ENCODE data around the gene ADAMTS17. TPM values are rescaled to one million over a fixed set of nuclear protein-coding genes. Genes with fewer than 3 reads are reported as not detected.

Gene ADAMTS17
- total RNA-seq, 1 experiment from 2014 or later = 1.6 TPM

GRCh38 chr15:100099976-100100375, 241.8 kb downstream of the ADAMTS17 start:
- ChIA-PET POLR2A (no interaction called here), CTCF (interaction anchor here (0.6 kb wide), 1 partner anchor 238 kb away, joined by 4 read pairs; no protein-coding TSS in a partner anchor)
- TF ChIP-seq REST (IDR thresholded peaks at IDR 0.05; ENCODE audit: insufficient read depth in 1 of 2, low read depth in 2 of 2, low read length in 1 of 2) (no peak), POLR2AphosphoS5 (IDR thresholded peaks at IDR 0.05; ENCODE audit: low read depth, low read length) (no peak), CTCF (IDR thresholded peaks at IDR 0.05) (no peak), TCF7L2 (IDR thresholded peaks at IDR 0.05; ENCODE audit: low read depth, low read length) (no peak)
- no TSS peak for BruUV-seq (replicated peaks)
- DNase-seq (ENCODE audit: low read depth, low spot score) (no peak), ATAC-seq (no peak)
- intact Hi-C loops (cut with micrococcal nuclease; ENCODE audit: unreplicated experiment) = no loop called here
- H3K27me3 ChIP-seq (ENCODE audit: control insufficient read depth, insufficient read depth, low read length) = no peaks in the 10 kb centered on the region
- no peaks in the 10 kb centered on the region for H3K4me1 ChIP-seq (ENCODE audit: control insufficient read depth, insufficient read depth, low read length)
- no peaks in the 10 kb centered on the region for H3K9me3 ChIP-seq (ENCODE audit: control insufficient read depth, insufficient read depth, low read depth, low read length)
- H3K27ac ChIP-seq (ENCODE audit: low read length) = no peak overlapping the region
- in situ Hi-C loops (cut with HindIII; ENCODE audit: low pct_unique_long_range_greater_than_20kb, low sequenced_read_pairs) = no loop called here
- no peak overlapping the region for H3K4me3 ChIP-seq (ENCODE audit: low read depth in 2 of 2, low read length in 2 of 2)
- H3K36me3 ChIP-seq (ENCODE audit: control insufficient read depth, insufficient read depth, low read length) = no peaks in the 10 kb centered on the region

- DNase-seq (ENCODE audit: low read depth, low spot score) = no peak
- Histone ChIP-seq H3K27ac (ENCODE audit: low read length) (no peak overlapping the region), H3K36me3 (ENCODE audit: control insufficient read depth, insufficient read depth, low read length) (no peaks in the 10 kb centered on the region), H3K27me3 (ENCODE audit: control insufficient read depth, insufficient read depth, low read length) (no peaks in the 10 kb centered on the region), H3K4me3 (ENCODE audit: low read depth in 2 of 2, low read length in 2 of 2) (no peak overlapping the region), H3K4me1 (ENCODE audit: control insufficient read depth, insufficient read depth, low read length) (no peaks in the 10 kb centered on the region), H3K9me3 (ENCODE audit: control insufficient read depth, insufficient read depth, low read depth, low read length) (no peaks in the 10 kb centered on the region)
- POLR2A ChIA-PET = no interaction called here
- intact Hi-C loops (cut with micrococcal nuclease; ENCODE audit: unreplicated experiment) (no loop called here), in situ Hi-C loops (cut with HindIII; ENCODE audit: low pct_unique_long_range_greater_than_20kb, low sequenced_read_pairs) (no loop called here)
- TF ChIP-seq SIN3A (IDR thresholded peaks at IDR 0.05; ENCODE audit: borderline replicate concordance, insufficient read depth, low read depth, low read length) (no peak), REST (IDR thresholded peaks at IDR 0.05; ENCODE audit: insufficient read depth in 1 of 2, low read depth in 2 of 2, low read length in 1 of 2) (no peak), POLR2AphosphoS5 (IDR thresholded peaks at IDR 0.05; ENCODE audit: low read depth, low read length) (no peak), CTCF (IDR thresholded peaks at IDR 0.05) (no peak), TCF7L2 (IDR thresholded peaks at IDR 0.05; ENCODE audit: low read depth, low read length) (no peak)
- CTCF ChIA-PET = no interaction called here
- ATAC-seq = no peak
- BruUV-seq (replicated peaks) = no TSS peak
Observed at GRCh38 chr15:100098705-100099104, 243.1 kb downstream of the ADAMTS17 start.
